ENCODE measurements around the gene CNTNAP2.

CNTNAP2 gene

GRCh38 chr7:148336411-148336810 lies 2219.8 kb downstream of the CNTNAP2 start:
- no peak for DNase-seq (ENCODE audit: low read depth in 2 of 2)

GRCh38 chr7:148337246-148337965 lies 2220.8 kb downstream of the CNTNAP2 start:
- no peak for DNase-seq (ENCODE audit: low read depth in 2 of 2)

- DNase-seq (ENCODE audit: low read depth in 2 of 2): no peak
Measured at GRCh38 chr7:148337995-148338747, 2221.6 kb downstream of the CNTNAP2 start.

- no peak for DNase-seq (ENCODE audit: low read depth in 2 of 2)
Measured at GRCh38 chr7:148340438-148341280, 2224.1 kb downstream of the CNTNAP2 start.

DNA sequence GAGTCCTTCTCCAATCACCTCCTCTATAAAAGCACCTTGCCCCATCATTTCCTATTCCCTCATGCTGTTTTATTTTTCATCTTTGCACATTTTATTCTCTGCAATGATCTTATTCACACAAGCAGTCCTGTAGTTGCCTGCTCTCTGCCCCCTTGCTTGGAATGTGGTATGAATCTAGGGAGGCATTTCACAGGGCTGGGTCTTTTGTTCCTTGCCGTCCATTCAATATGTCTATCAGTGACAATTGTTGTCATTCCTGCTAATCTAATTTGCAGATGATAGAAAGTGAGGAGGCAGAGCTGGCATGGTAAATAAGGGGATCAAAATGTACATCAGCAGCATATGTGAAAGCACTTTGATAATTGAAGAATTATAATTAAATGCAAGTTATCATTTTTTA lies 2227.8 kb downstream of the CNTNAP2 start:
- no peak for DNase-seq (ENCODE audit: low read depth in 2 of 2)

DNA sequence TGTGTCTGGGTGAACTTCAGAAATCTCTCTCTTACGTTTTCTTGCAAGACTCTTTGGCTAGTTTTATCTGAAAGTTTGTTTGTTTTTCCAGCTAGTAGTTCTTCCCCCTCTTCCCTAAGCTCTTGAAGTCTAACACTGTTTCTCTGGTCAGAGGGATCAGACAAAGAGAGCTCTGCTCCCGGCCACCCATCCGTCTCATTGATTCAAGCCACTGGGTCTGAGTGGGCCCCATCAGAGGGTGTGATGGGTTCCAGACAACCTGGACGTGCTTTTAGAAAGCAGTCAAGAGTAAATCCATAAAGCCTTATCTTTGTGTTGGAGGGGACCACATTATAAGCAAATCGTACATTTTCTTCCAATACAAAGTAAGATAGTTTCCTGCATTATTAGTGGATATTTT lies 2231.4 kb downstream of the CNTNAP2 start:
- DNase-seq (ENCODE audit: low read depth in 2 of 2): no peak

- no peak for DNase-seq (ENCODE audit: low read depth in 2 of 2)
Measured at GRCh38 chr7:148348466-148348865, 2231.9 kb downstream of the CNTNAP2 start.

DNA sequence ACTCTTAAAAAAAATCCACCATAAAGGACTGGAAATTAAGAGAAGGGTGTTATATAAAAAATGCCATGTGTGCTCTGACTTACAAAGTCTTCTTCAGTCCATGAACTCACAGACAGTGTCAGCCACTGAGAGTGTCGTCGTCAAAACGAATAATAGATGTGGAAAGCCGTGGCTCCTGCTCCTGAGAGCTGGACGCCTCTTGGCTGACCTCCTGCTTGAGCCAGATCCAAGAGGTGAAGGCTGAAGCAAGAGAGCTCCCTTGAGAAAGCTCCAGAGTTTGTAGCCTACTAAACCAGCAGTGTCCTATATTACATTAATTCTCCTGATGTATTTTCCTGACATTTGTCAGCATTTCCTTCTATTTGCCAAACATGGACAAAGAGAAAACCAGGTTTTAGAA lies 2239.7 kb downstream of the CNTNAP2 start:
- no peak for DNase-seq (ENCODE audit: low read depth in 2 of 2)

DNA sequence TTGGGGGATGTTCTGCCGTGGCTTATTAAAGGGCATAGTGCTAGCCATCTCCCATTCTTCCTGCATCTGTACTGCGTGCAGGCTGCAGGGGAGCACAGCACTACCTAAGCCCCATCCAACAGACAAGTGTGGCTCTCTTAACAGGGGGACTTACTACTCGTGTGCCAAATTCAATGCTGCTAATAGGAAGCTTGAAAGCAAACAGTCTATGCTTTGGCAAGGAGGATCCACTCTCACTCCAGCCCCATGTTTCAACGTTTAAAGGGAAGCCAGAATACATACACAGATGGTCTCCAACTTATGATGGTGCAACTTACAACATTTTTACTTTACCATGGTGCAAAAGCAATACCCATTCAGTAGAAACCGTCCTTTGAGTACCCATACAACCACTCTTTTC lies 2245.9 kb downstream of the CNTNAP2 start:
- no peak for DNase-seq (ENCODE audit: low read depth in 2 of 2)

- DNase-seq (ENCODE audit: low read depth in 2 of 2): no peak
Measured at GRCh38 chr7:148367731-148368475, 2251.3 kb downstream of the CNTNAP2 start.

GRCh38 chr7:148368562-148368961 lies 2252.0 kb downstream of the CNTNAP2 start:
- no peak for DNase-seq (ENCODE audit: low read depth in 2 of 2)

DNA sequence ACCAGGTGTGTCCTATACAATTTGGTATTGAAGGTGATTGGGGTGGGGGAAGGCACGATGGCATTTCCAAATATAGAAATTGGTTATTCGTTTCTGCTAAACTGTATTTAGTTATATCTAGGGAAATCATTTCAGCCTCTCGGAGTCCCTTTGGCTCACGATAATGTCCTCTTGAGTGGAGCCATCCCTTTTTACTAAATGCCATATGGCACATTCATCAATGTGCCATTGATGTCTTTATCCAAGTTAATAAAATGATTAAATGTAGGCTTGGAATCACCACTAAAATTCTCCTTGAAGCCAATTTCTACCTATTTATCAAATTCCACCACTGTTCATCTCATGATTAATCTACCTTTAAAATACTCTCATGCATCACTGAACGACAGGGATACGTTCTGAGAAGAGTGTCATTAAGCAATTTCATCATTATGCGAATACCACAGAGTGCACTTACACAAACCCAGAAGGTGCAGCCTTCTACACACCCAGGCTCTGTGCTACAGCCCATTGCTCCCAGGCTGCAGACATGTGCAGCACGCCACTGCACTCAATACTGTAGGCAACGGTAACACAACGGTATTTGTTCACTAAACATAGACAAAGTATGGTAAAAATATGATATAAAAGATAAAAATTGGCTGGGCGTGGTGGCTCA lies 2254.8 kb downstream of the CNTNAP2 start:
- no peak for DNase-seq (ENCODE audit: low read depth in 2 of 2)

- no peak for DNase-seq (ENCODE audit: low read depth in 2 of 2)
Measured at GRCh38 chr7:148374396-148375259, 2258.0 kb downstream of the CNTNAP2 start.

GRCh38 chr7:148379677-148380076 lies 2263.1 kb downstream of the CNTNAP2 start:
- DNase-seq (ENCODE audit: low read depth in 2 of 2): no peak

GRCh38 chr7:148380596-148381419 lies 2264.2 kb downstream of the CNTNAP2 start:
- DNase-seq (ENCODE audit: low read depth in 2 of 2): no peak

GRCh38 chr7:148382596-148382995 lies 2266.0 kb downstream of the CNTNAP2 start:
- DNase-seq (ENCODE audit: low read depth in 2 of 2): no peak

DNA sequence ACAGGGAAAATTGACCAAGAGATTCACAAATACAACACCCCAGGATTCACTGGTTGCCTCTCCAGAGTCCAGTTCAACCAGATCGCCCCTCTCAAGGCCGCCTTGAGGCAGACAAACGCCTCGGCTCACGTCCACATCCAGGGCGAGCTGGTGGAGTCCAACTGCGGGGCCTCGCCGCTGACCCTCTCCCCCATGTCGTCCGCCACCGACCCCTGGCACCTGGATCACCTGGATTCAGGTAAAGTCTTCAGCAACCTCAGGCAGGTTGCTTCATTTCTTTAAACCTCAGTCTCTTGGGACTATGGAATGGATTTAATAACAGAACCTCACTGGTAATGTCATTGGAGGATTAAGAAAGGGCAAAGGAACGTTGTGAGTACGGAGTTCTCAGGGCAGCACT lies 2267.1 kb downstream of the CNTNAP2 start:
- no peak for DNase-seq (ENCODE audit: low read depth in 2 of 2)

DNA sequence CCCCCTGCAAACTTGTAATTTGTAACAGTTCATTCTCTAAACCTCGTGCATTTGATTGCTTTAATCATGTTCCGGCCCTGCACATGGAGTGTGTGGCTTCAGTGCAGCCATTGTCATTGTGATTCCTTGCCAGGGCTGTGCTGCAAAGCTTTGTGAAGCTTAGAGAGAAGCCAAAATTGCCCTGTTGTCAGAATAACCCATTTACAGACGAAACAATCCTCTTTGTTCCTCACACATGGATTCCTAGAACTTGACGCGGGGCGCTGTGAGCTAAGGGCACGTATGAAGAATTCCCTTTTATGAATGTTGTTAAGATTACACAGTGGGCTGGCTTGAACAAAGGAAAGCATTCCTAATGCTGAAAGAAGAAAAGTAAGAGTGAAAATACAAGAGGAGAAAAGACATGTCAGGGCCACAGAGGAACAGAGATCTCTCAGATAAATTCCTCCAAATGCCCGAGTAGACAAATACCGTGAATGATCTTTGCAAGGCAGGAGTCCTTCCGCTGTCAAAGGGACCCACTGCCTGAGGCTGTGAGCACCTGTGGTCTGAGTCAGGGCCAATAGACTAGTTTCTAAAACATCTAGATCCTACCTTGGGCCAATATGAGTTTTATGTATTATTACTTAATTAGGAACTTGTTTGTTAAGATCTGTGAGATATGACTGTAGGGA lies 2268.5 kb downstream of the CNTNAP2 start:
- no peak for DNase-seq (ENCODE audit: low read depth in 2 of 2)

GRCh38 chr7:148390381-148390780 lies 2273.8 kb downstream of the CNTNAP2 start:
- DNase-seq (ENCODE audit: low read depth in 2 of 2): no peak
